K562 (cell line): ENCODE measurements around the gene GOLIM4. TPM values are rescaled to one million over a fixed set of nuclear protein-coding genes. Genes with fewer than 3 reads are reported as not detected.

Source experiments
- ATAC-seq: fragments of 200-7000 bp; cut with Tn5 transposase; 3 replicates; pipeline ENCODE4 v1.9.1; 2020; ENCODE audit warnings: moderate library complexity
- BruUV-seq: library from RNA; stranded (reverse); fragments of 400-500 nt; replicated peaks from 2 replicates; lab custom pipeline; 2021; lab: Mats Ljungman, UMichigan
- CTCF ChIA-PET: fragments of 300-600 bp; formaldehyde crosslinking; extraction: SDS; loops from one replicate; lab custom pipeline; 2021; ENCODE audit warnings: low intra/inter-chr PET ratio; lab: Yijun Ruan, JAX
- POLR2A ChIA-PET: fragments of 300-600, 350-650 bp; sonication (Branson Sonifier 250); formaldehyde crosslinking; extraction: SDS; loops from one replicate; lab custom pipeline; 2021; ENCODE audit warnings: antibody characterized with exemption, inconsistent platforms; lab: Yijun Ruan, JAX
- DNase-seq, 4 experiments: peaks; one replicate each; pipeline versions ENCODE4 v3.0.0 to v3.0.0-alpha.2; 2011 to 2018; ENCODE audit warnings: low spot score in 3 of 4, mixed read lengths in 3 of 4; ENCODE audit errors: extremely low read depth in 1 of 4
- FAIRE-seq: peaks from 2 replicates; lab custom pipeline; 2011; peaks lifted over from hg19 to GRCh38; lab: Jason Lieb, UNC
- H2AFZ ChIP-seq: 2 replicates; pipeline ENCODE4 v1.6.0; 2011; ENCODE audit warnings: low read depth, low read length, control low read depth, inconsistent platforms
- H3K27ac ChIP-seq: fragments of 200-600 bp; 3 replicates; pipeline ENCODE4 v1.8.0; 2011; ENCODE audit warnings: low read depth, mild to moderate bottlenecking, control low read depth, inconsistent platforms, low read length, moderate library complexity, mixed read lengths; ENCODE audit errors: extremely low read depth
- H3K27me3 ChIP-seq, 2 experiments: fragments of 300-600 bp in 1 of 2; 2 replicates in 1 of 2; 3 replicates in 1 of 2; pipeline versions ENCODE4 v1.6.0 to v1.8.0; 2011; ENCODE audit warnings: inconsistent platforms in 2 of 2, low read length in 2 of 2, mild to moderate bottlenecking in 1 of 2, mixed read lengths in 1 of 2, moderate library complexity in 1 of 2; ENCODE audit not compliant: control insufficient read depth in 2 of 2, insufficient read depth in 2 of 2
- H3K36me3 ChIP-seq: fragments of 300-600 bp; 3 replicates; pipeline ENCODE4 v1.8.0; 2011; ENCODE audit warnings: mild to moderate bottlenecking, low read length, inconsistent platforms; ENCODE audit not compliant: control insufficient read depth, insufficient read depth
- H3K4me1 ChIP-seq, 2 experiments: fragments of 200-600 bp in 1 of 2; replicated peaks in 1 of 2; 2 replicates in 1 of 2; 3 replicates in 1 of 2; pipeline versions ENCODE4 v1.5.1 to v1.8.0; 2011; ENCODE audit warnings: inconsistent platforms in 2 of 2, low read length in 2 of 2, mild to moderate bottlenecking in 1 of 2, mixed read lengths in 1 of 2, moderate library complexity in 1 of 2; ENCODE audit not compliant: control insufficient read depth in 2 of 2, insufficient read depth in 2 of 2
- H3K4me2 ChIP-seq: 2 replicates; pipeline ENCODE4 v1.6.1; 2011; ENCODE audit warnings: low read length, control low read depth, inconsistent platforms, mixed read lengths; ENCODE audit not compliant: insufficient read depth
- H3K4me3 ChIP-seq: fragments of 200-600 bp; sonication (generic), shearing (Covaris generic); 2 replicates; pipeline ENCODE4 v1.5.1; 2016; ENCODE audit warnings: control low read depth, inconsistent platforms
- H3K79me2 ChIP-seq: fragments of 200-600 bp; 3 replicates; pipeline ENCODE4 v1.8.0; 2011; ENCODE audit warnings: low read length, inconsistent platforms; ENCODE audit not compliant: control insufficient read depth, insufficient read depth
- H3K9ac ChIP-seq, 2 experiments: 2 replicates each; pipeline versions ENCODE4 v1.6.0 to v1.6.1; 2011; ENCODE audit warnings: low read depth in 2 of 2, low read length in 2 of 2, control low read depth in 1 of 2, inconsistent platforms in 1 of 2, mild to moderate bottlenecking in 1 of 2, mixed read lengths in 1 of 2; ENCODE audit not compliant: insufficient read depth in 1 of 2
- H3K9me1 ChIP-seq: one replicate; pipeline ENCODE4 v1.6.0; 2011; ENCODE audit warnings: inconsistent platforms, mild to moderate bottlenecking, low read length, moderate library complexity; ENCODE audit not compliant: control insufficient read depth, insufficient read depth
- H3K9me3 ChIP-seq: replicated peaks from 2 replicates; pipeline ENCODE4 v1.5.1; 2011; ENCODE audit warnings: low read depth, low read length, inconsistent platforms; ENCODE audit not compliant: control insufficient read depth, insufficient read depth
- H4K20me1 ChIP-seq: replicated peaks from 2 replicates; pipeline ENCODE4 v1.6.1; 2011; ENCODE audit warnings: low read length, inconsistent platforms, mixed read lengths; ENCODE audit not compliant: control insufficient read depth, insufficient read depth
- ASH1L ChIP-seq: fragments of 450-650 bp; IDR thresholded peaks from 2 replicates; pipeline ENCODE4 v1.6.1; 2018; ENCODE audit warnings: borderline replicate concordance, mild to moderate bottlenecking, low read depth; ENCODE audit not compliant: partially characterized antibody
- ELK1 ChIP-seq: sonication (generic); formaldehyde crosslinking; IDR thresholded peaks from 2 replicates; pipeline ENCODE4 v1.8.1; 2022; ENCODE audit warnings: missing genetic modification reagents
- GTF2F1 ChIP-seq: IDR thresholded peaks from 2 replicates; pipeline ENCODE4 v1.6.1; 2011; ENCODE audit warnings: low read depth, low read length, improper control_type of control experiment
- HOMEZ ChIP-seq: fragments of 250-450 bp; sonication (Bioruptor Pico); IDR thresholded peaks from 2 replicates; pipeline ENCODE4 v1.4.0; 2020; ENCODE audit warnings: mild to moderate bottlenecking, moderate library complexity
- HSF4 ChIP-seq: fragments of 250-450 bp; sonication (Bioruptor Pico); IDR thresholded peaks from 2 replicates; pipeline ENCODE4 v2.1.2; 2022; ENCODE audit warnings: mild to moderate bottlenecking, moderate library complexity, borderline replicate concordance
- IRF2 ChIP-seq: sonication (generic); formaldehyde crosslinking; IDR thresholded peaks from 2 replicates; pipeline ENCODE4 v1.8.1; 2022; ENCODE audit warnings: mild to moderate bottlenecking, missing genetic modification reagents
- IRF9 ChIP-seq: fragments of 450-650 bp; IDR thresholded peaks from 2 replicates; pipeline ENCODE4 v1.6.1; 2016; ENCODE audit warnings: missing biosample characterization, missing genetic modification characterization
- POLR2H ChIP-seq: IDR thresholded peaks from 2 replicates; pipeline ENCODE4 v1.6.1; 2016; ENCODE audit warnings: missing genetic modification characterization, low read depth, mild to moderate bottlenecking, control low read depth, missing compliant biosample characterization, moderate library complexity
- STAT5A ChIP-seq: IDR thresholded peaks from 2 replicates; pipeline ENCODE4 v1.6.1; 2012; ENCODE audit warnings: low read length, inconsistent platforms, borderline replicate concordance
- XRCC4 ChIP-seq: IDR thresholded peaks from one replicate; pipeline ENCODE4 v1.6.1; 2011; ENCODE audit not compliant: insufficient read depth, insufficient read length; ENCODE audit errors: extremely low read depth
- ZNF655 ChIP-seq: fragments of 250-450 bp; sonication (Bioruptor Pico); IDR thresholded peaks from 2 replicates; pipeline ENCODE4 v1.5.0; 2021
- WGBS: fragments of 100-300 bp; shearing (Covaris generic); methylation state at CpG from one replicate; pipeline ENCODE4 v1.1.6; 2016; ENCODE audit warnings: low coverage, mixed read lengths; ENCODE audit not compliant: insufficient coverage; ENCODE audit errors: missing lambda C conversion rate; 5-methylcytosine and 5-hydroxymethylcytosine counted together
- in situ Hi-C: fragments of 300-500 bp; cut with MboI; formaldehyde crosslinking; loops from 4 replicates; pipeline ENCODE4 v1.15.0; 2018; ENCODE audit warnings: inconsistent platforms, mixed read lengths
- intact Hi-C: fragments of 100-400 bp; cut with micrococcal nuclease; formaldehyde crosslinking; loops from 2 replicates; pipeline ENCODE4 v1.14.2; 2022
- polyA plus RNA-seq, 8 experiments: library from polyadenylated mRNA; depleted of rRNA in 4 of 8; stranded (reverse) in 5 of 8; unstranded in 3 of 8; fragments of >200 nt; fragmentation: Nextera tagmentation in 2 of 8; fragmentation: Illumina TruSeq in 1 of 8; extraction: Ambion mirVana in 2 of 8; extraction: Trizol in 1 of 8; gene quantifications; 2 replicates each; pipeline versions ENCODE4 v1.2.1 to v1.2.3, GENCODE V29; 2011 to 2014; ENCODE audit warnings: inconsistent platforms in 1 of 8, missing spikeins in 1 of 8
- total RNA-seq, 7 experiments: library from RNA; depleted of rRNA in 6 of 7; stranded (reverse); fragments of >200 nt in 6 of 7; fragmentation: Illumina TruSeq in 2 of 7; extraction: Trizol in 2 of 7; gene quantifications; 2 replicates each; pipeline versions ENCODE4 v1.2.1 to v1.2.3, GENCODE V29; 2011 to 2021; ENCODE audit warnings: low replicate concordance in 1 of 7

GOLIM4 gene
- total and polyA plus RNA-seq, 9 of the 15 experiments (the other 6 are each of a cell fraction or from before 2014, with no cell fraction given), result 9.3 to 39.4 (median 31.0) TPM

GRCh38 chr3:167973901-167974300 lies 121.8 kb downstream of the GOLIM4 start (continued):
- no peak for TF ChIP-seq ELK1 (CRISPR knock-in tag)
- TF ChIP-seq ASH1L, result no peak

- peaks cover 0 to 11% of the 10 kb centered on the region in 2 experiments; a peak in 2 of 5 replicates for H3K4me1 ChIP-seq
- no peaks in the 10 kb centered on the region for H4K20me1 ChIP-seq
- no peak for FAIRE-seq
- no peaks in the 10 kb centered on the region for H3K79me2 ChIP-seq
- H3K36me3 ChIP-seq, result no peaks in the 10 kb centered on the region
- BruUV-seq, result no TSS peak
- no peaks in the 10 kb centered on the region; the same call in 1 of the 2 replicates for H3K9me3 ChIP-seq
- no peak overlapping the region for H3K4me2 ChIP-seq
- WGBS, result 19% methylated on average over 2 of the region's 2 CpGs
- H3K9me1 ChIP-seq, result no peaks in the 10 kb centered on the region
- ChIA-PET CTCF (interaction anchor here (0.5 kb wide), 1 partner anchor 73 kb away, joined by 6 read pairs; no protein-coding TSS in a partner anchor), POLR2A (no interaction called here)
- intact Hi-C loops, result no loop called here
- no peak overlapping the region for H3K9ac ChIP-seq
- H3K27ac ChIP-seq, result no peak overlapping the region
- H3K27me3 ChIP-seq, result no peaks in the 10 kb centered on the region
- H2AFZ ChIP-seq, result no peak overlapping the region
- no peak for DNase-seq
- ATAC-seq, result no peak
- in situ Hi-C loops, result no loop called here
- no peak overlapping the region for H3K4me3 ChIP-seq
- TF ChIP-seq STAT5A (no peak), HOMEZ (CRISPR knock-in tag) (no peak), IRF2 (CRISPR knock-in tag) (no peak), ZNF655 (CRISPR knock-in tag) (no peak), XRCC4 (no peak), IRF9 (no peak), HSF4 (CRISPR knock-in tag) (no peak), POLR2H (tag) (no peak), GTF2F1 (no peak)
These were observed 122.7 kb downstream of the GOLIM4 start for GRCh38 chr3:167973046-167973445.
